MG63 (cell line): ENCODE measurements around the gene EFCC1. TPM values are rescaled to one million over a fixed set of nuclear protein-coding genes. Genes with fewer than 3 reads are reported as not detected.

Experiments
- total RNA-seq: library from RNA; depleted of rRNA; stranded (reverse); fragments of >200 nt; shearing (Covaris generic); gene quantifications from 2 replicates; pipeline ENCODE4 v1.2.3, GENCODE V29; 2014; ENCODE audit warnings: low replicate concordance; rRNA removed

EFCC1 gene
- total RNA-seq, 1 experiment from 2014 or later: not detected

Other genes with a start within 250 kb of the EFCC1 start
- 29.3 and 35.4 TPM in 2 replicates for gene ACAD9, start 121.7 kb upstream of the EFCC1 start, total RNA-seq
- not detected in 2 replicates for gene CFAP92, start 7.2 kb upstream of the EFCC1 start, total RNA-seq
- gene GP9, start 59.5 kb downstream of the EFCC1 start, total RNA-seq: not detected in 2 replicates
- gene RAB43, start 120.5 kb downstream of the EFCC1 start, total RNA-seq: 10.7 and 13.6 TPM in 2 replicates
- 64.0 and 107 TPM in 2 replicates for gene ISY1, start 159.8 kb downstream of the EFCC1 start, total RNA-seq
- gene CNBP, start 182.6 kb downstream of the EFCC1 start, total RNA-seq: 344 and 476 TPM in 2 replicates
- gene COPG1, start 248.3 kb downstream of the EFCC1 start, total RNA-seq: 116 and 146 TPM in 2 replicates